HEK293T (cell line): Measurements from ENCODE around the gene PLCB1.

Experiments used
- BHLHE40 ChIP-seq: fragments of 450-650 bp; IDR thresholded peaks from 2 replicates; pipeline ENCODE4 v1.6.1; 2016; ENCODE audit warnings: mild to moderate bottlenecking, moderate library complexity, borderline replicate concordance
- ELF4 ChIP-seq: fragments of 450-650 bp; IDR thresholded peaks from 2 replicates; pipeline ENCODE4 v1.6.1; 2017; ENCODE audit warnings: antibody characterized with exemption
- HDGF ChIP-seq: fragments of 450-650 bp; IDR thresholded peaks from 2 replicates; pipeline ENCODE4 v1.6.1; 2017; ENCODE audit warnings: antibody characterized with exemption, borderline replicate concordance
- SP1 ChIP-seq: fragments of 450-650 bp; IDR thresholded peaks from 2 replicates; pipeline ENCODE4 v1.6.1; 2017
- ZNF384 ChIP-seq: fragments of 450-650 bp; IDR thresholded peaks from 2 replicates; pipeline ENCODE4 v1.6.1; 2016

- TF ChIP-seq ELF4: no peak
- TF ChIP-seq SP1: no peak
- TF ChIP-seq BHLHE40: no peak
- no peak for TF ChIP-seq HDGF
- TF ChIP-seq ZNF384: no peak
Observed at GRCh38 chr20:8457978-8458377, 325.9 kb downstream of the PLCB1 start.
